ENCODE data around the gene MYCBPAP. TPM values are rescaled to one million over a fixed set of nuclear protein-coding genes. Genes with fewer than 3 reads are reported as not detected.

Gene MYCBPAP
- polyA plus RNA-seq, 1 experiment: 0.17 TPM

- no peak for DNase-seq (ENCODE audit: low read depth, low spot score)
- peak overlapping the region; percentile 49 for H3K4me3 ChIP-seq (ENCODE audit: low read depth, low read length)
- H3K27me3 ChIP-seq (ENCODE audit: control insufficient read depth, insufficient read depth, low read length): peaks cover 6% of the 10 kb centered on the region
- no peak for TF ChIP-seq CTCF (IDR thresholded peaks at IDR 0.05; ENCODE audit: low read depth, low read length)
- CTCF ChIA-PET: interaction anchor here (0.9 to 1.5 kb wide), 2 partner anchors 30 to 274 kb away, joined by 4 read pairs; no protein-coding TSS in a partner anchor
- no peak overlapping the region for H3K27ac ChIP-seq (ENCODE audit: low read depth, low read length)
- no peaks in the 10 kb centered on the region; the same call in 1 of the 2 replicates for H3K9me3 ChIP-seq (ENCODE audit: control insufficient read depth, insufficient read depth, low read length)
- POLR2A ChIA-PET: no interaction called here
Observed at GRCh38 chr17:50508573-50509460, 578 bp downstream of the MYCBPAP start.

- Histone ChIP-seq H3K27me3 (ENCODE audit: control insufficient read depth, insufficient read depth, low read length) (peaks cover 4% of the 10 kb centered on the region), H3K9me3 (ENCODE audit: control insufficient read depth, insufficient read depth, low read length) (no peaks in the 10 kb centered on the region; the same call in 1 of the 2 replicates), H3K4me3 (ENCODE audit: low read depth, low read length) (no peak overlapping the region), H3K27ac (ENCODE audit: low read depth, low read length) (no peak overlapping the region)
- TF ChIP-seq CTCF (IDR thresholded peaks at IDR 0.05; ENCODE audit: low read depth, low read length): no peak
- no peak for DNase-seq (ENCODE audit: low read depth, low spot score)
- ChIA-PET POLR2A (no interaction called here), CTCF (interaction anchor here (2.3 kb wide), 1 partner anchor 32 kb away, joined by 11 read pairs; the partner anchor contains the start of gene RSAD1)
Observed at GRCh38 chr17:50511058-50511457, 2.8 kb downstream of the MYCBPAP start.

GRCh38 chr17:50513495-50513894, 5.3 kb downstream of the MYCBPAP start:
- ChIA-PET CTCF (interaction anchor here (2.0 kb wide), 1 partner anchor 12 kb away, joined by 5 read pairs; no protein-coding TSS in a partner anchor), POLR2A (no interaction called here)
- Histone ChIP-seq H3K9me3 (ENCODE audit: control insufficient read depth, insufficient read depth, low read length) (no peaks in the 10 kb centered on the region; the same call in 1 of the 2 replicates), H3K27me3 (ENCODE audit: control insufficient read depth, insufficient read depth, low read length) (peaks cover 8% of the 10 kb centered on the region), H3K27ac (ENCODE audit: low read depth, low read length) (no peak overlapping the region), H3K4me3 (ENCODE audit: low read depth, low read length) (no peak overlapping the region)
- no peak for TF ChIP-seq CTCF (IDR thresholded peaks at IDR 0.05; ENCODE audit: low read depth, low read length)
- DNase-seq (ENCODE audit: low read depth, low spot score): no peak

GRCh38 chr17:50514388-50514787, 6.1 kb downstream of the MYCBPAP start:
- ChIA-PET CTCF (interaction anchor here (0.6 to 1.0 kb wide), 2 partner anchors 14 to 36 kb away, joined by 3 to 10 read pairs; partner anchors contain the start of gene RSAD1), POLR2A (interaction anchor here (0.7 kb wide), 1 partner anchor 107 kb away, joined by 3 read pairs; no protein-coding TSS in a partner anchor)

More at GRCh38 chr17:50514388-50514787, 6.1 kb downstream of the MYCBPAP start:
- Histone ChIP-seq H3K4me3 (ENCODE audit: low read depth, low read length) (no peak overlapping the region), H3K27me3 (ENCODE audit: control insufficient read depth, insufficient read depth, low read length) (peaks cover 11% of the 10 kb centered on the region), H3K27ac (ENCODE audit: low read depth, low read length) (no peak overlapping the region), H3K9me3 (ENCODE audit: control insufficient read depth, insufficient read depth, low read length) (no peaks in the 10 kb centered on the region)
- DNase-seq (ENCODE audit: low read depth, low spot score): no peak
- TF ChIP-seq CTCF (IDR thresholded peaks at IDR 0.05; ENCODE audit: low read depth, low read length): no peak
